GM12878 (cell line): Measurements from ENCODE around the gene KLHL8. TPM values are rescaled to one million over a fixed set of nuclear protein-coding genes. Genes with fewer than 3 reads are reported as not detected.

Experiments
- ATAC-seq: fragments of 200-7000 bp; cut with Tn5 transposase; 3 replicates; pipeline ENCODE4 v1.9.1; 2020; ENCODE audit warnings: mild to moderate bottlenecking, moderate library complexity
- BruUV-seq: library from RNA; stranded (reverse); fragments of 400-500 nt; replicated peaks from 2 replicates; lab custom pipeline; 2021; lab: Mats Ljungman, UMichigan
- CTCF ChIA-PET: fragments of 300-600 bp; sonication (Branson Sonifier 250); formaldehyde crosslinking; extraction: SDS; loops from one replicate; lab custom pipeline; 2021; ENCODE audit warnings: inconsistent platforms; lab: Yijun Ruan, JAX
- POLR2A ChIA-PET: fragments of 350-600 bp; formaldehyde crosslinking; extraction: SDS; loops from one replicate; lab custom pipeline; 2021; ENCODE audit warnings: inconsistent platforms; lab: Charles Lee
- RAD21 ChIA-PET: fragments of 300-600 bp; sonication (Branson Sonifier 250); formaldehyde crosslinking; loops from one replicate; lab custom pipeline; 2023; ENCODE audit warnings: antibody characterized with exemption; ENCODE audit not compliant: unreplicated experiment; lab: Charles Lee
- SMC1A ChIA-PET: fragments of 300-600 bp; sonication (Branson Sonifier 250); formaldehyde crosslinking; loops from one replicate; lab custom pipeline; 2023; ENCODE audit not compliant: unreplicated experiment, uncharacterized antibody; lab: Charles Lee
- DNase-seq: peaks from one replicate; pipeline ENCODE4 v3.0.0-alpha.2; 2011; ENCODE audit warnings: low read depth, low spot score
- FAIRE-seq: peaks from 3 replicates; lab custom pipeline; 2011; peaks lifted over from hg19 to GRCh38; lab: Jason Lieb, UNC
- H2AFZ ChIP-seq: 2 replicates; pipeline ENCODE4 v1.6.0; 2011; ENCODE audit warnings: low read depth, low read length, control low read depth; ENCODE audit not compliant: control insufficient read depth
- H3K27ac ChIP-seq: 2 replicates; pipeline ENCODE4 v1.5.1; 2011; ENCODE audit warnings: control low read depth; ENCODE audit not compliant: control insufficient read depth, insufficient read depth
- H3K27me3 ChIP-seq, 2 experiments: replicated peaks in 1 of 2; 2 replicates each; pipeline versions ENCODE4 v1.6.0 to v1.6.1; 2011; ENCODE audit warnings: low read length in 1 of 2; ENCODE audit not compliant: control insufficient read depth in 2 of 2, insufficient read depth in 2 of 2
- H3K36me3 ChIP-seq, 2 experiments: 2 replicates each; pipeline ENCODE4 v1.5.1; 2011; ENCODE audit warnings: low read length in 1 of 2; ENCODE audit not compliant: control insufficient read depth in 2 of 2, insufficient read depth in 2 of 2
- H3K4me1 ChIP-seq: 2 replicates; pipeline ENCODE4 v1.6.1; 2011; ENCODE audit warnings: mild to moderate bottlenecking, low read length, moderate library complexity, mixed read lengths; ENCODE audit not compliant: control insufficient read depth, insufficient read depth
- H3K4me2 ChIP-seq: 2 replicates; pipeline ENCODE4 v1.6.0; 2011; ENCODE audit warnings: control low read depth; ENCODE audit not compliant: control insufficient read depth, insufficient read depth
- H3K4me3 ChIP-seq: fragments of 200-600 bp; sonication (generic); 2 replicates; pipeline ENCODE4 v1.5.1; 2016
- H3K79me2 ChIP-seq: 2 replicates; pipeline ENCODE4 v1.6.0; 2011; ENCODE audit warnings: low read length; ENCODE audit not compliant: control insufficient read depth, insufficient read depth
- H3K9ac ChIP-seq: 2 replicates; pipeline ENCODE4 v1.8.0; 2011; ENCODE audit warnings: low read length, control low read depth, mixed read lengths; ENCODE audit not compliant: control insufficient read depth, insufficient read depth
- H3K9me3 ChIP-seq: replicated peaks from 3 replicates; pipeline ENCODE4 v1.5.1; 2011; ENCODE audit warnings: mild to moderate bottlenecking, low read length; ENCODE audit not compliant: control insufficient read depth, insufficient read depth
- H4K20me1 ChIP-seq: 2 replicates; pipeline ENCODE4 v1.6.0; 2011; ENCODE audit not compliant: control insufficient read depth, insufficient read depth
- CREM ChIP-seq: IDR thresholded peaks from 2 replicates; pipeline ENCODE4 v1.6.1; 2014; ENCODE audit warnings: antibody characterized with exemption, low read depth
- CTCF ChIP-seq, 3 experiments: IDR thresholded peaks in 2 of 3; conservative IDR thresholded peaks in 1 of 3; 2 replicates each; pipeline ENCODE4 v1.5.1; 2011; ENCODE audit warnings: low read depth in 3 of 3, low read length in 3 of 3, mild to moderate bottlenecking in 3 of 3, control low read depth in 2 of 3, moderate library complexity in 2 of 3, inconsistent platforms in 1 of 3, mixed read lengths in 1 of 3; ENCODE audit not compliant: control insufficient read depth in 2 of 3, insufficient read depth in 1 of 3; ENCODE audit errors: extremely low read depth in 1 of 3
- HDAC2 ChIP-seq: fragments of 200-600 bp; sonication (generic); IDR thresholded peaks from 2 replicates; pipeline ENCODE4 v1.6.1; 2017
- JUND ChIP-seq: IDR thresholded peaks from 2 replicates; pipeline ENCODE4 v1.6.1; 2012; ENCODE audit warnings: low read depth, mild to moderate bottlenecking, low read length, improper control_type of control experiment, moderate library complexity
- TARDBP ChIP-seq: IDR thresholded peaks from 2 replicates; pipeline ENCODE4 v1.6.1; 2016; ENCODE audit warnings: borderline replicate concordance
- TCF3 ChIP-seq: IDR thresholded peaks from 2 replicates; pipeline ENCODE4 v1.6.1; 2012; ENCODE audit warnings: low read depth, mild to moderate bottlenecking, low read length, borderline replicate concordance; ENCODE audit not compliant: insufficient read depth
- USF1 ChIP-seq: IDR thresholded peaks from 2 replicates; pipeline ENCODE4 v1.6.1; 2011; ENCODE audit warnings: borderline replicate concordance, low read depth, mild to moderate bottlenecking, moderate library complexity, mixed read lengths, low read length; ENCODE audit not compliant: insufficient read depth; ENCODE audit errors: extremely low read length
- ZSCAN29 ChIP-seq: fragments of 450-650 bp; IDR thresholded peaks from 2 replicates; pipeline ENCODE4 v1.6.1; 2017; ENCODE audit warnings: mild to moderate bottlenecking, moderate library complexity
- WGBS: methylation state at CpG from one replicate; pipeline ENCODE4 v1.1.6; 2016; ENCODE audit warnings: low lambda C conversion rate; ENCODE audit not compliant: insufficient replicate concordance, insufficient coverage; ENCODE audit errors: missing lambda C conversion rate; 5-methylcytosine and 5-hydroxymethylcytosine counted together
- in situ Hi-C: fragments of 300-500 bp; cut with MboI; formaldehyde crosslinking; loops from 9 replicates; pipeline ENCODE4 v1.14.3; 2018; ENCODE audit warnings: mixed read lengths
- intact Hi-C: fragments of 100-400 bp; cut with micrococcal nuclease; formaldehyde crosslinking; loops from one replicate; pipeline ENCODE4 v1.14.2; 2022; ENCODE audit not compliant: unreplicated experiment
- polyA plus RNA-seq, 11 experiments: library from polyadenylated mRNA; depleted of rRNA in 4 of 11; unstranded in 6 of 11; stranded (reverse) in 5 of 11; fragments of >200 nt; fragmentation: Nextera tagmentation in 4 of 11; fragmentation: Illumina TruSeq in 1 of 11; extraction: Ambion mirVana in 4 of 11; extraction: Trizol in 1 of 11; gene quantifications; 1 replicate in 1 of 11; 2 replicates in 10 of 11; pipeline versions ENCODE4 v1.2.1 to v1.2.3, GENCODE V29; 2011 to 2016; ENCODE audit warnings: inconsistent platforms in 2 of 11, missing spikeins in 2 of 11, low read depth in 1 of 11
- total RNA-seq, 4 experiments: library from RNA; depleted of rRNA in 3 of 4; stranded (reverse); fragments of >200 nt in 3 of 4; fragmentation: Illumina TruSeq in 1 of 4; extraction: Trizol in 1 of 4; gene quantifications; 2 replicates each; pipeline versions ENCODE4 v1.2.1 to v1.2.3, GENCODE V29; 2013 to 2021

KLHL8 gene
- total and polyA plus RNA-seq, 10 of the 15 experiments (the other 5 are each of a cell fraction or from before 2014, with no cell fraction given) = 4.5 to 13.1 (median 9.0) TPM

GRCh38 chr4:87260477-87260876, 40.1 kb upstream of the KLHL8 start:
- CTCF ChIA-PET = no interaction called here
- ATAC-seq (no peak), DNase-seq (no peak), FAIRE-seq (no peak)
- no TSS peak for BruUV-seq
- Histone ChIP-seq H3K4me1 (no peaks in the 10 kb centered on the region), H3K27ac (no peak overlapping the region), H3K9ac (no peak overlapping the region), H3K79me2 (no peaks in the 10 kb centered on the region), H2AFZ (no peak overlapping the region), H4K20me1 (no peaks in the 10 kb centered on the region), H3K36me3 (no peaks in the 10 kb centered on the region), H3K4me3 (no peak overlapping the region), H3K27me3 (no peaks in the 10 kb centered on the region), H3K9me3 (no peaks in the 10 kb centered on the region; the same call in 1 of the 3 replicates), H3K4me2 (no peak overlapping the region)
- 0% methylated on average over 2 of the region's 2 CpGs for WGBS
- RAD21 ChIA-PET = no interaction called here
- intact Hi-C loops (no loop called here), in situ Hi-C loops (no loop called here)
- TF ChIP-seq CREM = no peak
- no peak for TF ChIP-seq HDAC2
- TF ChIP-seq JUND = no peak
- TF ChIP-seq USF1 = no peak
- no peak for TF ChIP-seq TARDBP
- TF ChIP-seq ZSCAN29 = no peak
- TF ChIP-seq CTCF (IDR thresholded peaks at IDR 0.05 in 2 of 3, conservative IDR thresholded peaks at IDR 0.05 in 1 of 3; ENCODE audit: control insufficient read depth in 2 of 3, extremely low read depth in 1 of 3, insufficient read depth in 1 of 3, low read depth in 3 of 3, low read length in 3 of 3) = no peak
- TF ChIP-seq TCF3 = no peak
- SMC1A ChIA-PET = no interaction called here
- POLR2A ChIA-PET = no interaction called here
